Colon (tissue), 2 donors: ENCODE measurements around the gene ROBO1.
"Not testable (repeated sequence)": the region's sequence is repeated elsewhere in the genome, so short reads cannot be mapped to it uniquely, and the experiment has no call there.

ENCODE experiments used
- FAIRE-seq: peaks from 2 replicates; lab custom pipeline; 2012; peaks lifted over from hg19 to GRCh38; lab: Jason Lieb, UNC
- donor health status: control.
- donor health status: control.

The ROBO1 gene

GRCh38 chr3:78683284-78683683, 1084.5 kb downstream of the ROBO1 start:
- FAIRE-seq, result no peak

DNA sequence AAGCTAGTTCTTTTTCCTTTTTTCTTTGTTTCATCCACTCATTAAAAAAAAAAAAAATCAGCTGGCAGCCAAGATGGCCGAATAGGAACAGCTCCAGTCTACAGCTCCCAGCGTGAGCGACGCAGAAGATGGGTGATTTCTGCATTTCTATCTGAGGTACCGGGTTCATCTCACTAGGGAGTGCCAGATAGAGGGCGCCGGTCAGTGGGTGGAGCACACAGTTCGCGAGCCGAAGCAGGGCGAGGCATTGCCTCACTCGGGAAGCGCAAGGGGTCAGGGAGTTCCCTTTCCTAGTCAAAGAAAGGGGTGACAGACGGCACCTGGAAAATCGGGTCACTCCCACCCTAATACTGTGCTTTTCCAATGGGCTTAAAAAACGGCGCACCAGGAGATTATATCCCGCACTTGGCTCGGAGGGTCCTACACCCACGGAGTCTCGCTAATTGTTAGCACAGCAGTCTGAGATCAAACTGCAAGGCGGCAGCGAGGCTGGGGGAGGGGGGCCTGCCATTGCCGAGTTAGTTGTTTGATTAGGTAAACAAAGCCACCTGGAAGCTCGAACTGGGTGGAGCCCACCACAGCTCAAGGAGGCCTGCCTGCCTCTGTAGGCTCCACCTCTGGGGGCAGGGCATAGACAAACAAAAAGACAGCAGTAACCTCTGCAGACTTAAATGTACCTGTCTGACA, 1092.5 kb downstream of the ROBO1 start:
- not testable (repeated sequence) for FAIRE-seq

DNA sequence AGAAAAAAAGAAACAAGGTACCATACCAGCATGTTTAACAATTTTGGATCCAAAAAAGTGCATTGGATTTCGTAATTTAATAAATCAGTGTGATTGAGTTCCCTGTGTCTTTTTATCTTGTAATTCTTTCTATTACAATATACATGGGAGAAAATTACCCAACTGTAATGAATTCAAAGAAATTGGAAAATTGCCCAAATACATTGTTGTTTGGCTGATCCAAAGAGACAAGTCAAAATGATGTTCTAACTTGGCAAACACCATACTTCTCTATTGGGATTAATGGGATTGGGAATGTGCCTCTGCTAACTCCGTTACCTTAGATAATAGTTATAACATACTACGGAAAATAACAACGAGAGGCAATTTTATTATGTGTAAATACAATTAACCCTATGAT, 1097.1 kb downstream of the ROBO1 start:
- no peak for FAIRE-seq

DNA sequence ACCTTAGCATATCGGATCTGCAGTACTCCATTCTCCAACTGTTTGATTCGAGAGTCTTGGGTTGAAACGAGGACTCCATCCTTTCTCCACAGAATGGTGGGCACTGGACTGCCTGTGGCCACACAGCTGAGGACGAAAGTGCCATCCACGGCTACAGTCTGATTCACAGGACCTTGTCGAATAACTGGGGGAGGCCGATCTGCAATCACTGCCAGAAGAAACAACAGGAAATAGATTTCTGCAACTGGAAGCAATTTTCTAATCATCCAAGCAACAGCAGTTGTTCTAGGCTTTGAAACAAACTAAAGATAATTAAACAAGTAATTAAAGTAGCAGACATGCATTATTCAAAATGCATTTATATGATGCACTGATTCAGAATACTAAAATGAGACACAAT, 1097.7 kb downstream of the ROBO1 start:
- FAIRE-seq, result no peak

- FAIRE-seq, result no peak
Observed at GRCh38 chr3:78668302-78668701, 1099.5 kb downstream of the ROBO1 start.

DNA sequence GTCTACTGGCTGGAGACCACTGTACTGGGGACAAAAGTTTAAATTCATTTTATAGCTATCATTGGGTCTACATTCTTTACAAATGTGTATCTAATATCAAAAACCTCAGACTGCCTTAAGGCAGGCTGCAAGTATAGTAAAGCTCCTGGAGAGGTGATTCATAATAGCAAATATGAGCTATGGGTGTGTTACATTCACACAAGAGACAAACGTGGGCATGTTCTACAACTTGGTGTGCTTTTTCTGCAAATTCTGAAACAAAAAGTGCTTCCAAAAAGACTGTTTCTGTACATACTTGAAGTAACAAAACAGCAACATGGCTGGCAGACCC, 1101.4 kb downstream of the ROBO1 start:
- FAIRE-seq, result no peak

- no peak for FAIRE-seq
Observed at GRCh38 chr3:78665776-78666469, 1101.9 kb downstream of the ROBO1 start.

DNA sequence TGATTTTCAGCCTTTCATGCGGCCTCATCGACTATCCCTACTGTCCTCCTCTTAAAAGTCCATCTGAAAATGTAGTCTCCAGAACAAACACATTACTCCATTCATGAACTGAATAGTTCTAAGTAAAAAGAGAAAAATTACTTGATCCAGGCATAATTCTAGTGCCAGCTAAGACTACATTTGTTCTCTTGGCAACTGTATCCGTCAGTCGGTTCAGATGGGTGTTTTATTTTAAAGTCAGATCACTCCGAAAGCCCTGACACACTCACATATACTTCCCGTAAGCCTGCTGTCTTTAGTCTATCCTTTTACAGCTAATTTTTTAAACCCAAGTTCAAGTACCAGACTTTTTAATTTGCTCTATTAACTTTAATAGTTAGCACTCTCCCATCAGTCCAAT, 1102.7 kb downstream of the ROBO1 start:
- FAIRE-seq, result no peak

GRCh38 chr3:78660957-78661356, 1106.8 kb downstream of the ROBO1 start:
- no peak for FAIRE-seq

DNA sequence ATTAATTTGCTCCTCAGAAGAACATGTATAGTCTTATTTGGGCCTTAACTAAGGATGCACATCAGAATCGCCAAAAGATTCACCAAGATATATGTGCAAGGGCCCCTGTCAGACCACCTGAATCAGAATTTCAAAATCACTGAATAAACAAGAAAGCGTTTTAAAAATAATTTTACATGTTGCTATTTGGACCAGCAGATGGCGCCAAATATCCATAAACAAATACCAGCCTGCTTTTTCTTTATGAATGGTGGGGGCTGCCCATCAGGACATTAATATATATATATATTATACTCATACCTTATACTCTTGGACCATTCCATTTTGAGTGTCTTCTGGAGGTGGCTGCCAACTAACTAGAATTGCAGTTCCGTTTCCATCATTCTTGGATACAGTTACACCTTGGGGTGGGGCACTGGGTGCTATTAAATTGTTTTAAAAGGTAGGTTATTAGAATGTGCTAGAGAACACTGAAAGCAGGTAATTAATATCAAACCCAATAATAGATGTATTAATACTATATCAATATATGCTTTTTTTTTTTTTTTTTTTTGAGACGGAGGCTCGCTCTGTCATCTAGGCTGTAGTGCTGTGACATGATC, 1108.3 kb downstream of the ROBO1 start:
- FAIRE-seq, result no peak

DNA sequence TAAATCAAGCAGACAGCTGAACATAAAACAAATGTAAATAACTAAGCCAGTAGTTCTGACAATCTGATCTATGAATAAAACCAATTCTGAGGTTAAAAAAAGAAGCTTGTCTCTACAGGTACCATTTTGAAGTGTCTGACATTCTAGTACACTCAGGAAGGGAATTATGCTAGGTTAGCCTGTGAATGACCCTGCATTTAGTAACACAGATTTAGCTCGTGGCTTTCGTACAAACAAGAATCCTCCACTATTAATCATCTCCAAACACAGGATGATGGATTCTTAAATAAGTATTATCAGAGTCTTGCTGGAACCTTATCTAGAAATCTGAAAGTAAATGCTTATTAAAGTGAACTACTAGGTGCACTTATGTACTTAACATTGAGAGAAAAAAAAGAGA, 1120.1 kb downstream of the ROBO1 start:
- no peak for FAIRE-seq

DNA sequence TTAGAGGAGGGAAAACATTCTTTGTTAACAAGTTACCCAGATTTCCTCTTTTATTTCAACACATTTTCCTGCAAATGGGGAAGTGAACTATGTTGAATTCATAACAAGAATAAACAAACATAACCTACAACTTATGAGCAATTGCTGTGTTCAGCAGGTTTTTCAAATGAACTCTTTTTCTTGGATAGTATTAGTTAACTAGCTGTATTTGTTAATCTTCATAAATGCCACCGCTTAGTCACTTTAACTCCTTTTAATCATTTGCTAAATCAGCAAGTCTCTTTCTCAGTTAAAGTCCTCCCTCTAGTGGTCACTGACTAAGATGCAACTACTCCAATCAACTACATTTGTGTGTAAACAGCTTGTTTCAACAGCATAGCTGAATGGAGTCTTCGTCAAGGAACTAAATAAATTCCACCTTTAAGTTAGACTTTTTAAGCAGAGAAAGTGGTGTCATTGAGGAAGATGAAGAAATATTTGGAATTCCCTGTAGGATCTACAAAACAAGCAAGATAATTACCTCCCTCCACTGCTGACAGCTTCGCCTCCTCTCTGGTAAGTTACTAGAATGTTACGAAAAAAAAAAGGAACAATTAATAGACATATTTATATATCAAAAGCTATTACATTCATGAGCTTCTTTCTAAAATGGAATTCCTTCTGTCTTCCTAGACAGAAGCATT, 1122.0 kb downstream of the ROBO1 start:
- no peak for FAIRE-seq

- no peak for FAIRE-seq
Observed at GRCh38 chr3:78644847-78645246, 1123.0 kb downstream of the ROBO1 start.

DNA sequence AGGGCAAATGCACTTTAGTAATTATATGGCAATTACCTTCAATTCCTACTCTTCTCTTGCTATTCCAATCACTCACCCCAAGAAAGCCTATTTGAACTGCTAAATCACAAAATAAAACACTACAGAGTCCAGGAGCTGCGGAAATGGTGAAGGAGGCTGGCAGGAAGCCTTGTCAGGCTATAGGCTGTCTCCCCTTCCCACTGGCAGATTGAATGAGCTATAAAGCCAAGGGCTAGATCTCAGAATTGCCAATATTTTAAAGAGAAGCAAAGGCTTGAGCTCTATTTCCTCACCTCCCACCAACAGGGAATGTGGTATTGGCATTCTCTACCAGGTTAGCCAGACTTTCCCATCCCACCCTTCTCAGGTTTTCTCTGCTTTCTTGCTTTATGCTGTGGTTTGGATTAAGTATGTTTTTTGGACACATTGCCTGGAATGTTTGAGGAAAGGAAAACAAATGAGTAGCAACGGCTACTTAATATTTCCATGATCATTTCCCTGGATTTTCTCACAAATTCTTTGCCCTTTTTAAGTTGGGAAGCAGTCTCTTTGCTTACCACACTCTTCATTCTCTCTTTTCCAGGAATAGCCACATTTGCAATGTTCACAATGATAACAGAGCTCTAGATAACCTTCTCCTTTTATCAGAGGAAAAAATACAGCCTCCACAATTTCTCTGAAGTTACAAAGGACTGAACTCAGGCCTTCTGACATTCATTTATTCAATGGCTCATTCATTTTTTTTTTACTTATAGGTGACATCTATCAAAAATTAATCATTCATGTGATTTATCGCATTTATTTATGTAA, 1125.4 kb downstream of the ROBO1 start:
- no peak for FAIRE-seq

GRCh38 chr3:78641703-78642102, 1126.1 kb downstream of the ROBO1 start:
- no peak for FAIRE-seq

DNA sequence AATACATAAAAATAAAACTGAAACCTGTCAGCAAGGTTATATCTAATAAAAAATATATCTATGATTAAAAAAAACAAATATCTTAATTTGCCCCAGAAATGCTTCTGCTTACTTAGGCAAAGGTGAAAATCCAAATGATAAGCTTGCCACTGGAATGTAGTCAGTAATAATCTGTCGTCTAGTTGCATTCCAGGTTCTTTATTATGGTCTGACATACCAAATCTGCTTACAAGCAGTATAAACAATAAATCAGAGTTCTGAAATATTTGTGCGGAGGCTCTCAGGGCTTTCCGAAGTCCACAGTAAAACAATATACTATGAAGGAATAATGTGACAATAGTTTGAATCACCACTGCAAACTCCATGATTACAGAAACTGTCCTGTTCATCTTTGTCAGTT, 1133.5 kb downstream of the ROBO1 start:
- FAIRE-seq, result no peak

DNA sequence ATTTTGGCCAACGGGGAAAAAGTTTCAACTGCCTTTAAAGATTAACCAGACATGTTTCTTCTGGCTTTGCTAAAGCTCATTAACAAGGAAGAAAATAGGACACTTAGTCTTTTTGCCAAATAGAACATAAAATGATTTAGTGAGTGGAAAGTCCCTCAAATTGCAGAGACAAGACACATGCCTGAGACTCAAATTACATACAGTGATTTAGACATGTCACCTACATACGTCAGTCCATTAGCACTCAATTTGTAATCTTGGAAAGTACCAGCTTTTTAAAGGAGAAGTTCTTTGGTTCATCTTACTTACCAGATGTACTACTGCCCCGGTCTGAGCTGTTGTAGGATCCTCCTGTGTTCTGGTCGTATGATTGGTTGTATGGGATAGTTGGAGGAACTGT, 1134.2 kb downstream of the ROBO1 start:
- FAIRE-seq, result no peak

- no peak for FAIRE-seq
Observed at GRCh38 chr3:78632925-78633553, 1134.8 kb downstream of the ROBO1 start.

- no peak for FAIRE-seq
Observed at GRCh38 chr3:78629544-78629943, 1138.3 kb downstream of the ROBO1 start.

- FAIRE-seq, result no peak
Observed at GRCh38 chr3:78621061-78621716, 1146.6 kb downstream of the ROBO1 start.

GRCh38 chr3:78614486-78614885, 1153.3 kb downstream of the ROBO1 start:
- FAIRE-seq, result no peak
